OCI-M1 (cell line): Measurements from ENCODE around the gene CLPTM1L.
"Not testable (repeated sequence)": the region's sequence is repeated elsewhere in the genome, so short reads cannot be mapped to it uniquely, and the experiment has no call there.

ENCODE experiments used
- DNase-seq: peaks from one replicate; lab custom pipeline; 2025; lab: John Stamatoyannopoulos, UW

CLPTM1L gene

GRCh38 chr5:1326901-1327756 is 17.8 kb downstream of the CLPTM1L start:
- not testable (repeated sequence) for DNase-seq

DNA sequence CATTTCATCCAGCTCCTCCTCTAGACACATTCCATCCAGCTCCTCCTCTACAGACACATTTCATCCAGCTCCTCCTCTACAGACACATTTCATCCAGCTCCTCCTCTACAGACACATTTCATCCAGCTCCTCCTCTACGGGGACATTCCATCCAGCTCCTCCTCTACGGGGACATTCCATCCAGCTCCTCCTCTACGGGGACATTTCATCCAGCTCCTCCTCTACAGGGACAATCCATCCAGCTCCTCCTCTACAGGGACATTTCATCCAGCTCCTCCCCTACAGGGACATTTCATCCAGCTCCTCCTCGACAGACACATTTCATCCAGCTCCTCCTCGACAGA is 18.4 kb downstream of the CLPTM1L start:
- not testable (repeated sequence) for DNase-seq

GRCh38 chr5:1325870-1326531 is 18.9 kb downstream of the CLPTM1L start:
- DNase-seq = no peak

DNA sequence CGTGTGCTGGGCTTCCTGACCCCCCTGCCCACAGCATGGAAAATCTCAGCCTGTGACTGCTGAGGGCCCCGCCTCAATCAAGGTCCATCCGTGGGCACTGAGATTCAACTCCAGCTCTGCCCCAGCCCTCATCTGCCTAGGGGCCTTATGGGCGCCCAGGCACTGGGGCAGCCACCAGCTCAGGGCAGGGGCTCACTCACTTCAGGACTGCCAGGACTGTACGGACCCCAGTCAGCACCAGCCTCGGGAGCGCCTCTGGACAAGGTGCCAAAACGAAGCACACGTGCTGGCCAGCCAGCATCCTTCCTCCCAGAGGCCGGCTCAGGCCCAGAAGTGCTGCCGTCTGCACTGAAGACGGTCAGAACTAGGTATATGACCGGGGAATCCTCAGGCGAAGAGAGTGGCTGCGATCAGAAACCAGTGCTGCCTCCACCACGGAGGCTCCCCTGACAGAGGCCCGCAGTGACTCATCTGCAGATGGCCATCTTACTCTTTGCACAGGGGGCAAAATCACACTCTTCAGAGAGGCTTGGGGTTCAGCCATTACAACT is 19.6 kb downstream of the CLPTM1L start:
- no peak for DNase-seq

DNA sequence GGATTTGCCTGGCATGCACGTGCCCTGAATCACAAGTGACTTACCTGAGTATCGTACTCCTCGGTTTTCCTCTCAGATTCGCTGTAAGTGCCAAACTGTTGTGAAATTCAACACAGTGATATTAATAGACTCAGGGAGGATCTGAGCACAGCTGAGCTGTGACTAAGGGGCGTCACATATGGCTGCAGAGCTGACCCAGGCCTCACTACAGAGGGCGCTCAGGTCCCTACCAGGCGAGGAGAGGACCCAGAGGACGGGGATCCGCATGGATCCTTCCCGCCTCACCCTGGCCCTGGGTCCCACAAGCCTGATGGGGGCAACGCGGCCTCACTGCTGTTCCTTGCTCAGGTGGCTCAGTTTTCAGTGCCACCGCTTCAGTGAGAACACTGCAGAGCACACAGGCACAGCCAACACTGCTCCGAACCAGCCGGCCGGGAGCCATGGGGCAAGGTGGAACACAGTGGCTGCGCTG is 20.1 kb downstream of the CLPTM1L start:
- no peak for DNase-seq

- no peak for DNase-seq
Measured at GRCh38 chr5:1324301-1324700, 20.6 kb downstream of the CLPTM1L start.

DNA sequence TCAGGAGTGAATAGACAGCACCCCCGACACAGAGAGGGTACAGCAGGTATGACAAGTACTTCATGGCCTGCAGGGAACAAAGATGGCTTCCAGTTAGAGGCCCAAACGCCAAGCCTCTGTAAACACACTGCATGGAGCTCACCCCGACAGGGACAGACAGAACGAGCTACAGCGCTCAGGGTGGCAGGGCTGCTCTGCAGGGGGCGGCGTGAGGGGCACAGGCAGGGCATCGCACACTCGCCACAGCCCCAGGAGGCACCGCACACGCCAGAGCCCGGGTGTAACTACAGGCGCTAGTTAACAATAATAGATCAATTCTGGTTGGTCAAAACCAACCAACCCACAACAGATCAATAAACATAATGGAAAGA is 21.1 kb downstream of the CLPTM1L start:
- no peak for DNase-seq

DNA sequence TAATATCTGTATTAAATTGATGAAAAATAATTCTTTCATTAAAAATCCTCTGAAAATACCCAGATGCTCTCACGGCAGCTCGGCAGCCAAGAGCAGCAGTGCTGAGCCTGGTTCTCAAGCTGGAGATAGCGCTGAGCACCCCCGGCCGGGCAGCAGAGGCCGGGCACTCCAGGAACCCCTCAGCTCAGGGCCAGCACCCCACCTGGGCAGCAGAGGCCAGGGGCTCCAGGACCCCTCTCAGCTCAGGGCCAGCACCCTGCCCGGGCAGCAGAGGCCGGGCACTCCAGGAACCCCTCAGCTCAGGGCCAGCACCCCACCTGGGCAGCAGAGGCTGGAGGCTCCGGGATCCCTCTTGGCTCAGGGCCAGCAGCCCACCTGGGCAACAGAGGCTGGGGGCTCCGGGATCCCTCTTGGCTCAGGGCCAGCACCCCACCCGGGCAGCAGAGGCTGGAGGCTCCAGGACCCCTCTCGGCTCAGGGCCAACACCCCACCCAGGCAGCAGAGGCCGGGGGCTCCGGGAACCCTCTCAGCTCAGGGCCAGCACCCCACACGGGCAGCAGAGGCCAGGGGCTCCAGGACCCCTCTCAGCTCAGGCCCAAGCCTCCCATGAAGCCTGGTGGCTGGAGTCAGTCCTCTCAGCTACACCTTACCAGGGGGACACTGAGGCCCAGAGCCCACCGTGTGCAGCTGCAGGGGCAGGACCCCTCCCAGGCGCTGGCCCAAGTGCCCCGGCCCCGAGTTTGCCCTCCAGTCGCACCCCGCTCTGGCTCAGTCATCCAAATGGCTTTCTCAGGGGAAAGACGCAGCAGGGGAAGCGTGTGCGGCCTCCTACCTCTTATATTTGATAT is 21.7 kb downstream of the CLPTM1L start:
- no peak for DNase-seq

- DNase-seq = no peak
Measured at GRCh38 chr5:1322036-1322900, 22.6 kb downstream of the CLPTM1L start.

GRCh38 chr5:1321576-1321975 is 23.3 kb downstream of the CLPTM1L start:
- no peak for DNase-seq

DNA sequence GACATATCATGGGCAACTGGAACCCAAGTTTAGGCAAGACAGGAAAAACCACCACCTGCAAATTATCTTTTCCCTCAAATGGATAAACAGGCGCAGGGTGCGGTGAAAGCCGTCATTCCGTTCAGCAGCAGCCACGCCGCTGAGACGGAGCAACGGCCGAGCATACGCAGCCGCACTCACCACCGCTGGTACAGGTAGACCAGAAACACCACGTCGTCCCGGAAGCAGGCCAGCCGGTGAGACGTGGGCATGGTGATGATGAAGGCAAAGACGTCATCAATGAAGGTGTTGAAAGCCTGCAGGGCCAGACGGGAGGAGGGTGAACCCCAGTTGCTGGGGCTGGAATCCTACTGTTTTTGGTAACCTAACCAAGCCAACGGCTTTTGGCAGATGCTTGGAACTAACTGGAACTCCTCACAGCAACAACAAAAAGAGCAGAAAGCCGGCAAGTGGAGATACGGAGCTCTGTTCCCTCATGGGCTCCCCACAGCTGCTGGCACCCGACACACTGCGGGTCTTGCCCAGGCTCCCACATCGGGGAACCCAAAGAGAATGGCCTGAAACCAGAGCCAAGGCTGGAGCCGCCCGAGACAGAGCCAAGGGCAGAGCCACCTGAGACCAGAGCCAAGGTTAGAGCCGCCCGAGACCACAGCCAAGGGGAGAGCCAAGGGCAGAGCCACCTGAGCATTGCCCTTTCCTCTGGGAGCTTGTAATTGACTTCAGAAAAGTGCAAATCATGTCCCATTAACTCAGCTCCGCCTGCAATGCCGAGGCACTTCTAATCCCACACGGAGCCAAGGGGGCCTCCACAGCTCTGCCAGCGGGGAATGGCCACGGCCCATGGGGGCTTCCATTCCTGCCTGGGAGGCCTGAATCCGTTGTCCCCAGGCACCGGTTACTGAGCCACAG is 24.2 kb downstream of the CLPTM1L start:
- DNase-seq = no peak

GRCh38 chr5:1319436-1320256 is 25.3 kb downstream of the CLPTM1L start:
- DNase-seq = no peak

GRCh38 chr5:1318659-1319251 is 26.1 kb downstream of the CLPTM1L start:
- no peak for DNase-seq

- no peak for DNase-seq
Measured at GRCh38 chr5:1317921-1318565, 26.9 kb downstream of the CLPTM1L start.

GRCh38 chr5:1316588-1317340 is 28.1 kb downstream of the CLPTM1L start:
- no peak for DNase-seq

- no peak for DNase-seq
Measured at GRCh38 chr5:1315709-1316587, 29.0 kb downstream of the CLPTM1L start.
